Head of caudate nucleus (tissue), 42 donors: ENCODE data around the gene PDIA6.
"Not testable (repeated sequence)": the region's sequence is repeated elsewhere in the genome, so short reads cannot be mapped to it uniquely, and the experiment has no call there.

Experiments used
- DNase-seq, 42 donors: peaks; one replicate each; pipeline versions ENCODE4 v3.0.0 to v3.0.0-alpha.2; 2020 to 2021; ENCODE audit warnings: mixed read lengths in 7 of 42
- intact Hi-C: fragments of 100-400 bp; cut with DNase I; formaldehyde crosslinking; loops from one replicate; pipeline ENCODE4 v1.15.0; 2022

The PDIA6 gene

DNA sequence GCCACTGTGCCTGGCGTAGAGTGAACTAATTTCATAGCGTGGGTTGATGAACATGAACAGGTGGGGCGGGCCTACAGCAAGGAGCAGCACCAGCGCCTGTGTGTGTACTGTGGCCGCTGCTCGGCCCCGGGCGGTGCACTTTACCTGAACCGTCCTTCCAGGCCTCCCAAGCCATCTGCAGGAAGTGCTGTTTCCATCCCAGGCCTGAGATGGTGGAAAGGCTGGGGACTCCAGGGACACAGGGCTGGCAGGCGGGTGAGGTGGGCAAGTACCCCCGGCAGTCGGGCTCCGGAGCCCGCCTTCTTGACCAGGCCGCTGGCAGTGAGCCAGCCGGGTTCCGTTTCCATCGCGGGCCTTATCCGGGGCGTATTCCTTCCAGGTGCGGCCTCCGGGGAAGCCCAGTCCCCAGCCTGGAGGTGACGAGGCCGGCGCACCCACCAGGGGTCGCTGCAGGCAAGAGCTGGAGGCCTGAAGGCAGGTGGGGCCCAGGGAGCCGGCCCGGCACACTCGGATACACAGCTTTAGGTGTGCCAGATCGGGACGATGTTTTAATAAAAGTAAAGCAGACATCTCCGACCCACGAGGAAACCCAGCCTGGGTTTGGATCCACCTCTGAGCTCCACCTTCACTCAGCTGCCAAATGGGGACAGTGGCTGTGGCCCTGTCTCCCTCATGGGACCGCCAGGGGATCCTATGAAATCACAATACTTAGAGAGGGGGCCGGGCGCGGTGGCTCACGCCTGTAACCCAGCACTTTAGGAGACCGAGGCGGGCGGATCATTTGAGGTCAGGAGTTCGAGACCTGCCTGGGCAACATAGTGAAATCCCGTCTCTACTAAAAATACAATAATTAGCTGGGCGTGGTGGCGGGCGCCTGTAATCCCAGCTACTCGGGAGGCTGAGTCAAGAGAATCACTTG is 22.7 kb upstream of the PDIA6 start:
- intact Hi-C loops, result loop anchor here (5.0 kb wide), 1 partner anchor 72 kb away; no protein-coding TSS in a partner anchor
- DNase-seq, result peak; percentile 56 to 89 (median 80)

DNA sequence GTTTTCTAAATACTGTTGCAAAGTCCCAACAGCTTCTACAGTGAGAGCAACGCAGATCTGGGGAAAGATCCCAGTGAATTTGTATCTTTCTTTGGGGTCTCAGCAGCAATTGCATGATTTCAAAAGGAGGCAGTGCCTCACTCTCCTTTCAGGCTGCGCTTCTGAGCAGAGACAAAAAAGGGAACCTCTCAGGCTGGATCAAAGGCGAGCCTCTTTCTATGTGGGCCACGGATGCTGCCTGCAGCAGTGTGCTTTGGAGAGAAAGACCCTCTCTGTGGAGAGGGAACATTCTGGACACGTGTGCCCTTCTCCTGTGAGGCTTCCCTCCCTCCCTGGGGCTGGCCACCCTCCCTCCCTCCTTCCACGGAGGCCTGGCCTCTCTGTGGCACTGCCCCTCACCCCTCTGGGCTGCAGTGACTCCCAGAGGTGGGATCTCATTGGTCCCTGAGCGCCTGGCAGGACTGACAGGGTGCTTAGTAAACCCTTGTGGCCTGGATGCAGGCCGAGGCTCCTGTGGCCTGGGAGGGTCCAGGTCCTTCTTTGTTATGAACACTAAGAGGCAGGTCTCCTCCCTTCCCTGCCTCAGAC is 21.6 kb upstream of the PDIA6 start:
- intact Hi-C loops, result no loop called here
- peak in 2 of 42 donors; percentile 42 to 66 for DNase-seq

DNA sequence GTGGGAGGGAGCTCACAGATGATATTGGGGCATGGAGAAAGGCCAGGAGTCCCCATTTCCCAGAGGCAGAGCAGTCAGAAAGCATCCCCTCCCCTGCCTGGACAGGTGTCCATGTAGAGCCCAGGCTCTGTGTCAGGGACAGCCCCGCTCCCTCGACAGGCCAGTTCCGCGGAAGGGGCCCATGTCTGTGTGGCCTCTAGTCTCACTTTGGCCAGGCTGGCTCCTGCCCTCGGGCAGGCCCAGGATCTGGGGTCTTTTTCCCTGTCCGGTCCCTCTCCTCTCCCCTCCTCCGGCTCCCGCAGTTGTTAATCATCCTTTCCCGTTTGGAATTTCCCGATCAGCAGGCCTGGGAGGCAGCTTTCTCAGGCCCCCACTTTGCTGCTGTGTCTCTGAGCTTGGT is 20.4 kb upstream of the PDIA6 start:
- no peak for DNase-seq
- intact Hi-C loops, result loop anchor here (2.0 kb wide), 1 partner anchor 292 kb away; no protein-coding TSS in a partner anchor

DNA sequence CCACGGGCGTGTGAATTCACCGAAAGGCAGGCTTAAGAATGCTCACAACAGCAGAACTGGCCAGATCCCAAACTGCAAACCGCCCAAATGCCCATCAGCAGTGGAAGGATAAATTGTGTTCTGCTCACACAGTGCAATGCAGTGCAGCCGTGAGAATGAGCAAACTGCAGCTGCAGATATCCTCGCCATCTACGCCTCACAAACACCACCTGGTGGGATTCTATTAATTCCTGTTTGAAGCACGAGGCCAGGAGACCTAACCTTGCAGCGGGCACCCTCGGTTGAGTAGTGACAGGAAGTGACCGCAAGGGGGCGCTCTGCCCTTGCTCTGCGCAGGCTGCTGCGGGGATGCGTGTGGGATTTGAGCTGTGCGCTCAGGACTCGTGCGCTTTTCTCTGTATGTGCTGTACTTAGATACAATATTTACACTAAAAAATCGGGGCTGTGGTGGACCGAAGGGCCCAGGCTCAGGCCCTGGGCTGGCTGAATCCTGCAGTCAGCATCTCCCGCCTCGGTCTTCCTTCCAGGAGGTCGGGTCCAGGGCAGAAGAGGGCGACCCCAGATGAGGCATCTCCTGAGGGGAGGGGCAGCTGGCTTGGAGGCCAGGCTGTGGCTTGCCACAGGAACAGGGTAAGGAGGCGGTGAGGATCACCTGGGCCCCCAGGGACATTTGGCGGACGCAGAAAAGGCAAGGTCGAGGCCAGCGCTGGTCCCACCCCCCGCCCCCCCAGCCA is 19.8 kb upstream of the PDIA6 start:
- intact Hi-C loops, result loop anchor here (2.0 kb wide), 1 partner anchor 292 kb away; no protein-coding TSS in a partner anchor
- peak; percentile 76 to 94 (median 88) for DNase-seq

DNA sequence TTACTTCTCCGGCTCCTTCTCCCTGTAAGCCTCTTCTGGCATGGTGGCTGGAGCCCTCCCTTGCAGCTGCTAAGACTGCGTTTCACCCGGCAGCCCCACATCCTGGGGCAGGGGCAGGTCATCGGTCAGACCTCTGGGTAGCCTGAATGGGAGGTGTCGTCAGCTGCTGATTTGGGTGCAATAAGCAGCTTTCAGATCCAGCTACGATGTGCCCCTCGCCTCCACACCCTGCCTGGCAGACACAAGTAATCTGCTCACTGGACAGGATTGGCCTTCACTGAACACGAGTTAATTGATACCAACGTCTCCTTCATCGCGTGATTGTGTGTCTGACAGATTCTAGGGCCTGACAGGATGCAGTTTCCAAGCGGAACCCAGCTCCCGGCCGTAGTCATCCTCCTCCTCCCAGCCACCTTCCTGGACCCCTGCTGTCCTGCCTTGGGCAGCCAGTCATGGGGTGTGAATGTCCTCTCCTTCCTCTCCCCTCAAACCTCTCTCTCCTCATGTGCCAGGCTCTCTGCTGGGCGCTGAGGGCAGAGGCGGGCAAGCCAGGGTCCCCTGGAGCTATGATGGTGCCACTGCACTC is 18.9 kb upstream of the PDIA6 start:
- intact Hi-C loops, result no loop called here

DNA sequence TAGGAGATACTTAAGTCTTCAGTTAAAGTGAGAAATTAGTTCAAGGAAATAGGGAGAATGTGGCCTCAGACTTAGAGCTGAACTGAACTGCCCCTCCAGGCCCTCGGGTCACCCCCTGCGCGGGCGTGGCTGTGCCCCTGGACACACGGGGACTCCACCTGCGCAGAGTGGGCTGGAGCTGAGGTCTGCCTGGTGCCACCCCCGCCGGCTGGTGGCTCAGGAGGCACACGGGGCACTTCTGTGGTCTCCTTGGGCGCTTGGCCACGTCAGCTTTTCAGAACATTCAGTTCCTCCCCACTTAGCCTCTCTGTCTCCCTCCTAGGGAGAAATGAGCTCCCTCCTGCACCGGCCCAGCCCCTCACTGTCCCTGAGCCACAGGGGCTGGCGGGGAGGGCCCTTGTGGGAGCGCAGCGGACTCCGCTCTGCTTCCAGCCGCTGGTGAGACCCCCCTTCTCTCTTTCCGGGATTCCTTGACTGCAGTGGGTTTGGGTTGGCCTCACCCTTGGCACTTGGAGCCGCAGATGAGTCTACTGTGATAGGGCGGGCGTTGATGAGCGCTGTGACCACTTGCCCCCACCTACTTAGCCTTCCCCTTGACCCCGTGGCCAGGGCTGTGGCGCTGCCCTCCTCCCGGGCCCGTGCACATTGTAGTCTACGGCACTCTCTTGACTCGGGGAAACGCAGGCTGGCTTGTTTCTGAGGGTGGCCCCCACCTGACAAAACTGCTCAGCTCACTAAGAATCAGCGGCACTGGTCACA is 18.2 kb upstream of the PDIA6 start:
- DNase-seq, result no peak
- intact Hi-C loops, result no loop called here

More for the DNA sequence above, 18.9 kb upstream of the PDIA6 start:
- no peak for DNase-seq

DNA sequence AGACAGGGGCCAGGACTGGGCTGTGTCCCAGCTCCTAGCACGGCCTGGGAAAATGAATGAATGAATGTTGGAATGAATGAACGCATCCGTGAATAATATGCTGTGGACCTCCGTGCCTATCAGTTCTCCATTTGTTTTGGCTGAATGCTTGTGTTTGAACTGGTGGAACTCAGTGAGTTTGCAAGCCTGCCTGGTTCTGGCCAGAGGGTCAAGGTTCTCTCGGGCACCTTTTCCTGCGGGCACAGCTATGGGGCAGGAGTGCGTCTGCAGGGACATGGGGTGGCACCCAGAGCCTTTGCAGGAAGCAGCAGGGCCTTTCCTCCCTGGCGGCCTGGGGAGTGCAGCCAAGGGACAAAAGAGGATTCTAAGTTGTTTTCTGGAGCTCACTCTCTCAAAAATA is 17.6 kb upstream of the PDIA6 start:
- no peak for DNase-seq
- intact Hi-C loops, result no loop called here

DNA sequence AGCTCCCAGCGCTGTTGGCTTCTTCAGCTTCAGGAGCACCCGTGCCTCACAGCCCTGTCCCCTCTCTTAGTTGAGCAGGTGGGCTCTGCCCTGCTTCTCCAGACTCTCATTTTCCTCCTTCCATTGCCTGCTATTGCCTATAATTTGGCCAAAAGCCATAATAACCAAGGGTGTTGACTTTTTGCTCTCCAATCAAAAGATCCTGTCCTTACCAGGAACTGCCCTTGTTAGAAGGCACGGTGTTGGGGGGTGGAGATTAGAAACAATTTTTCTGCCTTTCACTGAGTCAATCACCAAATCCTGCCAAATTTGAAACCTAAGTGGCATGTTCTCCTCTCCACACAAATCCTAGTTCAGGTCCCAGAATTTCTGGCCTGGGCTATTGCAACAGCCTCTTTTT is 16.7 kb upstream of the PDIA6 start:
- no peak for DNase-seq
- intact Hi-C loops, result no loop called here

DNA sequence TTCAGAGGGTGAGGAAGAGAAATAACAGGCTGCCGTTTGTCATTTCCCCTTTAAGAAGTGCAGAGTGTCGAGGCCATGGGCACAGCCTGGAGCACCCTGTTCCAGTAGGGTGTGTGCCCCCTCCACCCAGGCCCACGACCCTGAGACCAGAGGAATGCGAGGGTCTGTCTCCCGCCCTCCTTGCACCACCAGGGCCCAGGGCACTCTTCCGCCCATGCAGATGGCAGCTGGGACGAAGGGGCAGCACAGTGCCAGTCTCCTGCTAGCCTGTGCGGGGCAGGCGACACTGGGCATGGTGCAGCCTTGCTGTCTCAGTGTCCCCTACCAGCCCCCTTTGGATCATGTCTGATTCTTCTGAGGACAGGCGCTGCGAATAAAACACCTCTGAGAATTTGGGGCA is 15.8 kb upstream of the PDIA6 start:
- intact Hi-C loops, result no loop called here
- DNase-seq, result no peak

DNA sequence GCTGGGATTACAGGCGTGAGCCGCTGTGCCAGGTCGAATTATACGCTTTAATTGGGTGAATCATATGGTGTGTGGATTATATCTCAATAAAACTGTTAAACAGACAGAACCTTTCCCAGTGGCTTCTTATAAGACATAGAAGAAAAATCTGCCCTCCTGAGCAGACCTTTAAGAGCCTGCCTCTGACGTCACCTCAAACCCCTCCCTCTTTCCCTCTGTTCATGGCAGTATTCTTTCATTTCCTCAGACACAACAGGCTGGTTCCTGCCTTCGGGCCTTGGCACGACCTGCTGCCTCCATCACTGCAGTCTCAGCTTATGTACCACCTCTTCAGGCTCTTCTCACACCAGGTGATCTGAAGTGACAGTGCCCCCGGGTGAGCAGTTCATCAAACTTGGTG is 14.0 kb upstream of the PDIA6 start:
- intact Hi-C loops, result no loop called here

DNA sequence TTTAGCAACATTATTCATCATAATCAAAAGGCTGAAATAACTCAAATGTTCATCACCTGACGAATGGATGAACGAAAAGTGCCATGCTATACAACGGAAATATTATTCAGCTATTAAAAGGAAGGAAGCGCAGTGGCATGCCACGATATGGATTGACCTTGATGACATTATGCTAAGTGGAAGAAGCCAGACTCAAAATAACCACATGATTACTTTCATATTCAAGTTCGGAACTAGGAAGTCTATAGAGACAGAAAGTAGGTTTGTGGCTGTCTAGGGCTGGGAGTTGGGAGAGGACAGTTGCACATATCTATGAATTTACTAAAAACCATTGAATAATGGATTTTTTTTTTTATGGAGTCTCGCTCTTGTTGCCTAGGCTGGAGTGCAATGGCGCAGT is 13.4 kb upstream of the PDIA6 start:
- DNase-seq, result no peak
- intact Hi-C loops, result no loop called here

More for the DNA sequence above, 14.0 kb upstream of the PDIA6 start:
- no peak for DNase-seq

DNA sequence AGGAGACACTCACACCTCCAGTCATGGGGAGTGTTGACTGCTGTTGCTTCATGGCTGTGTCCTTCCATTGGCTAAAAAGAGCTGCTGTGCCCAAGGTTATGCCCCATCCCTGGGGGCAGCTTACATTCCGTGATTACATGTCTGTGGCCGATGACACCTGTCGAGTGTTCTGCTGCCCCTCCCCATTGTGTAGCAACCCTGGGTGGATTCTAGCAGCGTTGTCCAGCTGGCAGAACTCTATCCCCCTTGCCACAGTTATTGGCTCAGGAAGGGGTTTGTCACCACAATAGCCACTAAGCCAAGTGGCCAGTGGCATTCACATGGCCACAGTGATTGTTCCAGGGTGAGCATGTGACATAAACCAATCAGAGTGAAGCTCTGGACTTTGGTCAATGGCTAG is 11.6 kb upstream of the PDIA6 start:
- intact Hi-C loops, result no loop called here
- DNase-seq, result no peak

DNA sequence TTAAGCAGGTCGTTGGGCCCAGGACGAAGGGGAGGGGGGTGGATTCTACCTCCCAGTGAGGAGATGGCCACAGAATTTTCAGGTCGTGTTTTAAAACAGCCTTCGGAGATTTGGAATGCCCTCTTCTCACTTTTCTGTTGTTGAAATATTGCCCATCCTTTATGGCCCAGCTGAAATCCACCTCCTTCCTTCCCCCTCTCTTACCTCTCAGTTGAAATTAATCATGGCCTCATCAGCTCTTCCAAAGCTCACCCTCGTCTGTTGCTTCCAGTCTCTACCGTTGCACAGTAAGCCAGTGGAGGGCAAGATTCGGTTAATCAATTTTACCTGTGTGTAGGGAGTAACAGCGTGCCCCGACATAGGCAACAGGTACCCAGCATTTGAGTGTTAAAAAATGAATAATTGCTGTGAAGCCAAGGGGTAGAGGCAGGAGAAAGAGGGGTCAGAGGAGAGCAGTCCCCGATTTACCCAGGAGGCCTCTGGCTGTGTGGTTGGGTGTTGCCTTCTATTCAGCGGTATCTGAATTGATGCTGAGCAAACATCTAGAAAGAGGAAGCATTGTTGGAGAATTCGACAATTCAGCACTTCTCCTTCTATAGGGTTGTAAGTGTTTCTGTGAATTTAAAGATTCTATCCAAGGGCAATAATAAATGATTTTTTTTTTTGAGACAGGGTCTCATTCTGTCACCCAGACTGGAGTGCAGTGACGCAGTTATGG is 8.6 kb upstream of the PDIA6 start:
- intact Hi-C loops, result no loop called here
- DNase-seq, result no peak

DNA sequence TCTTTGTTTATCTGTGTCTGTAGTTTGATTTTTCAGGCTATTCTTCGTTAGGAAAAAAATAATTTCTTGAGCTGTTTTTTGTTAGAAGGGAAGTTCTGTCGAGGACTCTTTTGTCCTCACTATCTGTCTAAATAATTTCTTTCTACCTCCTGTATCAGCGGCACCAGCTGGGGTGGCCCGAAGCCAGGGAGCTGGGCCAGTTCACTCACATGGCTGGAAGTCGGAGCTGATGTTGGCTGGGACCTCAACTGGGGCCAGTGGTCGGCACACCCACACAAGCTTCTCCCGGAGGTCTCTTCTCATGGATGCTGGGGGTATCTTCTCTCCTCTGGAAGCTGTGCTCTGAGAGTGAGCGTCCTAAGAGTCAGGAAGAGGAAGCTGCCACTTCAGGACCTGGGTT is 8.0 kb upstream of the PDIA6 start:
- peak in 1 of 42 donors; percentile 45 for DNase-seq
- intact Hi-C loops, result no loop called here

DNA sequence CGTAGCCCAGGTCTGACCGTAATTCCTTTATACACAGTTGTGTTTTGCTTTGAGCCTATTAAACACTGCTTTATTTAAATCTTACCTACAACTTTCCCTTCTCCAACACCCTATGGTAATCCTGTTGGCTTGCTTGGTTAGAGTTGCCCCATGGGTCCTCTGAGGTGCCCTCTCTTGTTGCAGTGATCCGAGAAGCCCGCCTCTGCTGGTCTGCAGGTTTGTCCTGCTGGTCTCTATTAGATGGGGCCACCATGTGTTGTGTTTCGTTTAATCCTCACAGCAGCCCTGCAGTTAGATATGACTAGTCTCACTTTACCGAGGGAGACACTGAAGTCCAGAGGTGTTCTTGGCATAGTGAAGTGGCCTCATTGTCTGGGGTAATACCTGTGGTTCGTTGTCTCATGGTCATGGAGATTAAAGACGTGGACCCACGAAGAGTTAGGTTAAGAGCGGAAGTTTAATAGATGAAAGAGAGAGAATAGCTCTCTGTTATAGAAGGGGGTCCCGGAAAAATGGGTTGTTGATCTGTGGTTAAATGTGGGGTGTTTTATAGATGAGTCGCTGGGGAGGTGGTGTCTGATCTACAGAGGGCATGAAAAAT is 7.2 kb upstream of the PDIA6 start:
- intact Hi-C loops, result no loop called here
- no peak for DNase-seq

DNA sequence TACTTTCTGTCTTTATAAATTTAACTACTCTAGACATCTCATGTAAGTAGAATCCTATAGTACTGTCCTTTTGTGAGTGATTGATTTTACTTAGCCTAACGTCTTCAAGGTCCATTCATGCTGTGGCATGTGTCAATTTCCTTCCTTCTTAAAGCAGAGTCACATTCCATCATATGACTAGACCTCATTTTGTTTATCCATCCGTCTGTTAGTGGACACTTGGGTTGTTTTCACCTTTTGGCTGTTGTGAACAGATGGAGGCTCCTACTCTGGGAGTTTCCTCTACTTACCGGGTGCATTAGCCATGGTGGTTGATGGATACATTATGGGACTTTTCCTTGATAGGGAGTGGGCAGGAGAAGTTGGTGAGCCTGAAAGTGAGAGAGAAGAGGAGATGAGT is 6.4 kb upstream of the PDIA6 start:
- DNase-seq, result no peak
- intact Hi-C loops, result no loop called here

DNA sequence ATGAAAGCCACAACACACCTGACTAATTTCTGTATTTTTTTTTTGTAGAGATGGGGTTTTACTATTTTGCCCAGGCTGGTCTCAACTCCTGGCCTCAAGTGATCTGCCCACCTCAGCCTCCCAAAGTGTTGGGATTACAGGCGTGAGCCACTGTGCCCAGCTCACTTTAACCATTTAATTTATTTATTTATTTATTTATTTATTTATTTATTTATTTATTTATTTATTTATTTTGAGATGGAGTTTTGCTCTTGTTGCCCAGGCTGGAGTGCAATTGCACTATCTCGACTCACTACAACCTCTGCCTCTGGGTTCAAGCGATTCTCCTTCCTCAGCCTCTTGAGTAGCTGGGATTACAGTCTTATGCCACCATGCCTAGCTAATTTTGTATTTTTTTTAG is 5.7 kb upstream of the PDIA6 start:
- DNase-seq, intact Hi-C loops: not testable (repeated sequence)

DNA sequence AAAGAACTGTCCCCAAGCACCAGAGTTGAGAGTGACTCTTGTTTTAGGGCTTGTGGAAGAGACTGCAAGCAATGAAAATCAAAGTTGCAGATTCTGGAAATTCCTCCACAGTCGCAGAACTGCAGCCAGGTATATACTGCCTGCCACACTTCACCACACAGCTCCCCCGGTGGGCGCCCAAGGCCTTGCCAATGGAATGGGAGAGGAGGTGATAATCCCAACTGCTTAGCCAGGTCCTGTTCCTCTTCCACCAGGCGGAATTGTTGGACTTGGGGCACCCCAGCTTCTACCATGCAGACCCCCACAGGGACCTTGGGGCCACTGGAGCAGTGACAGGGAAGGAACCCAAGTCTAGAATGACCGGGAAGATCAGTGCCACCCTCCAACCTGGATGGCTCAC is 4.8 kb upstream of the PDIA6 start:
- peak in 1 of 42 donors; percentile 36 for DNase-seq

More for the DNA sequence above, 4.8 kb upstream of the PDIA6 start:
- intact Hi-C loops, result no loop called here
